ENCODE measurements around the gene RUFY1. TPM values are rescaled to one million over a fixed set of nuclear protein-coding genes. Genes with fewer than 3 reads are reported as not detected.
A peak's percentile ranks its signal among the peaks of the same experiment; 100 is the strongest.

Gene RUFY1
- total RNA-seq, 2 experiments from 2014 or later, result 35.8 to 47.7 TPM

GRCh38 chr5:179607160-179607931, 57.0 kb downstream of the RUFY1 start:
- no TSS peak for BruUV-seq (replicated peaks)
- POLR2A ChIA-PET, result interaction anchor here (1.0 kb wide), 1 partner anchor 13 kb away, joined by 3 read pairs; no protein-coding TSS in a partner anchor
- H4K20me1 ChIP-seq (ENCODE audit: insufficient read depth, low read length), result peaks cover 4% of the 10 kb centered on the region; the same call in 1 of the 2 replicates

GRCh38 chr5:179608131-179608581, 57.8 kb downstream of the RUFY1 start:
- peaks cover 78% of the 10 kb centered on the region for H3K36me3 ChIP-seq (ENCODE audit: insufficient read depth, low read length)

More at GRCh38 chr5:179607160-179607931, 57.0 kb downstream of the RUFY1 start:
- CTCF ChIA-PET (ENCODE audit: unreplicated experiment), result no interaction called here
- no peaks in the 10 kb centered on the region for H3K79me2 ChIP-seq (ENCODE audit: insufficient read depth, low read depth, low read length)
- DNase-seq (ENCODE audit: low spot score), result no peak
- no peaks in the 10 kb centered on the region for H3K9me2 ChIP-seq (ENCODE audit: insufficient read depth, low read length)
- no peaks in the 10 kb centered on the region for H3K4me1 ChIP-seq (ENCODE audit: insufficient read depth, low read length, poor library complexity, severe bottlenecking)
- H3K4me2 ChIP-seq (ENCODE audit: low read length), result no peak overlapping the region
- TF ChIP-seq CTCF (conservative IDR thresholded peaks at IDR 0.05; ENCODE audit: low read length) (no peak), EZH2phosphoT487 (IDR thresholded peaks at IDR 0.05; ENCODE audit: borderline replicate concordance, low read depth, low read length) (no peak)
- no peak overlapping the region for H3K27ac ChIP-seq (ENCODE audit: low read depth, low read length, poor library complexity, severe bottlenecking)
- peaks cover 75% of the 10 kb centered on the region for H3K36me3 ChIP-seq (ENCODE audit: insufficient read depth, low read length)
- H3K9me3 ChIP-seq (ENCODE audit: low read length), result no peaks in the 10 kb centered on the region
- H3K4me3 ChIP-seq (ENCODE audit: low read depth, low read length, poor library complexity, severe bottlenecking), result no peak overlapping the region
- intact Hi-C loops (cut with micrococcal nuclease; ENCODE audit: unreplicated experiment), result no loop called here
- H2AFZ ChIP-seq (ENCODE audit: low read length), result no peak overlapping the region

More at GRCh38 chr5:179608131-179608581, 57.8 kb downstream of the RUFY1 start:
- BruUV-seq (replicated peaks), result no TSS peak
- DNase-seq (ENCODE audit: low spot score), result peak; percentile 35
- H3K9me2 ChIP-seq (ENCODE audit: insufficient read depth, low read length), result no peaks in the 10 kb centered on the region
- H3K4me1 ChIP-seq (ENCODE audit: insufficient read depth, low read length, poor library complexity, severe bottlenecking), result no peaks in the 10 kb centered on the region
- H2AFZ ChIP-seq (ENCODE audit: low read length), result no peak overlapping the region
- H3K79me2 ChIP-seq (ENCODE audit: insufficient read depth, low read depth, low read length), result no peaks in the 10 kb centered on the region
- intact Hi-C loops (cut with micrococcal nuclease; ENCODE audit: unreplicated experiment), result no loop called here
- no peak for TF ChIP-seq EZH2phosphoT487 (IDR thresholded peaks at IDR 0.05; ENCODE audit: borderline replicate concordance, low read depth, low read length)
- no peak for TF ChIP-seq CTCF (conservative IDR thresholded peaks at IDR 0.05; ENCODE audit: low read length)
- H4K20me1 ChIP-seq (ENCODE audit: insufficient read depth, low read length), result peaks cover 4% of the 10 kb centered on the region; the same call in 1 of the 2 replicates
- H3K27ac ChIP-seq (ENCODE audit: low read depth, low read length, poor library complexity, severe bottlenecking), result peak overlapping the region; percentile 10
- no peaks in the 10 kb centered on the region for H3K9me3 ChIP-seq (ENCODE audit: low read length)
- H3K4me3 ChIP-seq (ENCODE audit: low read depth, low read length, poor library complexity, severe bottlenecking), result no peak overlapping the region
- H3K4me2 ChIP-seq (ENCODE audit: low read length), result no peak overlapping the region
- POLR2A ChIA-PET, result interaction anchor here (0.5 to 1.0 kb wide), 3 partner anchors 12 to 1489 kb away, joined by 3 to 4 read pairs (median 3); no protein-coding TSS in a partner anchor
- CTCF ChIA-PET (ENCODE audit: unreplicated experiment), result no interaction called here

Measured in OCI-LY7 (cell line).